Measurements from ENCODE around the gene SYT7. TPM values are rescaled to one million over a fixed set of nuclear protein-coding genes. Genes with fewer than 3 reads are reported as not detected.

SYT7 gene
- total RNA-seq, 2 donors from 2014 or later: 18.6 to 24.1 TPM

DNA sequence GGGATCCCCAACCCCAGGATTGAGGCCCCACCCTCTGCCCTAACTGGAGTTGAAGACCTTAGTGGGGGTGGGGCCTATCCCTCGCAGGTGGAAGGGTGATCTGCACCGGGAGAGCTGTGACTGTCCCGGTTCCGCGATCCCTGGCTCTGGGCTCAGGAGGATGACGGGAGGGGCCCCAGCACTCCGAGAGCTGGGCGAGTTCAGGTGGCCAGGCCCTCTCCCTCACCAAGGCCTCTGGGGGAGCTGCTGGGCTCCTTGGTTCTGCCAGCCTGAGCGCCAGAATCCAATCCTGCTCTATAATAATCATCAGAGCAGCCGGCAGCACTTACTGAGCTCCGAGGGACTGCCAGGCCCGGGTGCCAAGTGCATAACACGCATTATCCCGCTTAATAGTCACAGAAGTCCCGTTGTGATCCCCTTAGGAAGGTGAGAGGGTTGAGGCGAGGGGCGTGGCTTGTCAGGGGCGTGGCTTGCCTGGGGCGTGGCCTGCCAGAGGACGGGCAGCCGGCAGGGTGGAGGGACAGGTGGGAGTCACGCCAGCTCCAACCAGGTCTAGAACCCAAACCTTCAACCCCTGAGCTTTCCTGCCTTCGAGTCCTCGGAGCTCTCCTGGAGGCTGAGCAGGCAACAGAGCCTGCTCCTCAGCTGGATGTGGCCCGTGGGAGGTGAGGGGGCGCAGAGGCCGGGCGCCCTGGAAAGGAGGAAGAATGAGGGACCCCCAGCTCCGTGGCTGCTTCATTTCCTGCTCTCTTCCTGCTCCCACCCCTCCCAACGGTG is 7.3 kb upstream of the SYT7 start:
- peak; percentile 79 for ATAC-seq
- intact Hi-C loops (cut with DNase I, micrococcal nuclease): no loop called here

DNA sequence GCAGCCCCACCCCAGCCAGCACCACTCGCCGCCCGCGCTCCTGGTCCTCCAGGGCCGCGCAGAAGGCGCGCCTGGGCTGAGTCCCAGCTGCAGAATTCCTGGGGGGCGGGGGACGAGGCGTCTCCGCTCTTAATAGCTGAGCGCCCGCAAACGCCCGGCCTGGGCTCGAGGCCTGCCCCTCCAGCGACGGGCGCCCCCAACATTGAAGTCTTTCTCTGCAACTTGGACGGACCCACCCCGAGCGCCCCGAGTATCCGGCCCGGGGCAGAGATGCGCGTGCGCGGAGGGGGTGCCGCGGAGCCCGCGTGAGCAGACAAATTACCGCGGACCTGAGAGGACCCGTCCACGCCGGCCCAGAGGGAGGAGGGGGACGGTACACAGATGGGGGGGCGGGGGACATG is 6.7 kb upstream of the SYT7 start:
- ATAC-seq (peak; percentile 60), DNase-seq (peak in 1 of 2 donors; percentile 61)
- intact Hi-C loops (cut with DNase I, micrococcal nuclease): no loop called here

More for the DNA sequence above, 7.3 kb upstream of the SYT7 start:
- DNase-seq: peak; percentile 78 to 84

DNA sequence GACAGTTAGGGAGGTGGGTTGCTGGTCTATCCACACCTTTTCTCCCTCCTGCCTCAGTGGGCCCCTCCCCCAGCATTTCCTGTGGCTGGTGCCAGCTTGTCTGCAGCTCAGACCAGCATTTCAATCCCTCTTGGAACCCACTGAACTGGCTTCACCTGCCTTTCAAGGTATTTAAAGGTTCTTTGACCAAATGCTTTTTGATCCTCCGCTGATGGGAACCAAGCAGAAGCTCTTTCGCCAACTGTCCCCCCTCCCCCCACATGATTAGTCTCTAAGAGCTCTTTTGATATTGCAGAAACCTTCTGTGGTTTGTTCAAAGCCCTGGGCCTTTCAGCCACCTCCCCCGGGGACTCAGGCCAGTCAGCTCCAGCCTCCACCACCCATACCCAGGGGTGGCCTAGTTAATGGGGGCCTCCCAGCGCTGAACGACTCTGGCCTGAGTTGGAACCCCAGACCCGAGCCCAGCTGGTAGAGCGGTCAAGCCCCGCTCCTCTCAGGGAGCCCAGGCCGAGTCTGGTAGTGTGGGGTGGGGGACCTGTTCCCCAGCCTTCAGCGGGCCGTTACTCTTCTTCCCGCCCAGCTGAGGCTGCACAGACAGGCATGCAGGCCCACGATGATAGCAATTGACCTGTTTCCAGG is 6.0 kb upstream of the SYT7 start:
- ATAC-seq (no peak), DNase-seq (no peak)

DNA sequence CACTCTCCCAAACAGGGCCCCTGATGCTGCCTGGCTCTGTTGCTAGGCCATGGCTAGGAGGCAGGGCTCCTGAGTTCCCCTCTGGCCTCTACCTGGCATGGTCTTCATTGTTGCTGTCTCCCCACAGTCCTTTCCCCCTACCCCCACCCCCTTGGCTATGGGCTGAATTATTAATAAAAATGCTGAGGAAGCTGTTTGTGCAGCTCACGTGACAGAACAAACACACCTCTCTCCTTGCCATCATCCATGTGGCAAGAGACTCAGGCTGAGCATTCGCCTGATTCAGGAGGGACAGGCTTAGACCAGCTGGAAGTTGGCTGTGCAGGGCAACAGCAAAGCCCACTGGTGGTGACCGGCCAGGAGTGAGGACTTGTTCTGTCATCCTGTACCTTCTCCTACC is 4.2 kb upstream of the SYT7 start:
- no peak for DNase-seq
- no peak for ATAC-seq
- intact Hi-C loops (cut with DNase I, micrococcal nuclease): no loop called here

More for the DNA sequence above, 6.0 kb upstream of the SYT7 start:
- intact Hi-C loops (cut with DNase I, micrococcal nuclease): no loop called here

DNA sequence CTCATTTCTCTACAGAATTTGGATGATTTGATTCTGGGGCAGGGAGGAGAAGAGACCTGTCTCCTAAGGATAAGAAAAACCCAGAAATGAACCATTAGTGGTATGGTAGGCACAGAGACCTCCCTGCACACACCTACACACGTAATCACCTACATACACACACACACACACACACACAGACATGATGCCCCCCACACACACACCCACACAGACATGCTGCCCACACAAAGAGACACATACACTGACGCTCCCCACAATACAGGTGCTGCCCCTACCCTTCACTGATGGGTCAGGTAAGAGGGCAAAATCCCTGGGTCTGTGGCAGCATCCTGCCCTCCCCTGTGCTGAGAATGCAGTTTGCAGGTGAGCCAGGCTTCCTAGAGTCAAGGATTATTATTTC is 1.1 kb upstream of the SYT7 start:
- ATAC-seq (no peak), DNase-seq (no peak)
- intact Hi-C loops (cut with DNase I, micrococcal nuclease): no loop called here

DNA sequence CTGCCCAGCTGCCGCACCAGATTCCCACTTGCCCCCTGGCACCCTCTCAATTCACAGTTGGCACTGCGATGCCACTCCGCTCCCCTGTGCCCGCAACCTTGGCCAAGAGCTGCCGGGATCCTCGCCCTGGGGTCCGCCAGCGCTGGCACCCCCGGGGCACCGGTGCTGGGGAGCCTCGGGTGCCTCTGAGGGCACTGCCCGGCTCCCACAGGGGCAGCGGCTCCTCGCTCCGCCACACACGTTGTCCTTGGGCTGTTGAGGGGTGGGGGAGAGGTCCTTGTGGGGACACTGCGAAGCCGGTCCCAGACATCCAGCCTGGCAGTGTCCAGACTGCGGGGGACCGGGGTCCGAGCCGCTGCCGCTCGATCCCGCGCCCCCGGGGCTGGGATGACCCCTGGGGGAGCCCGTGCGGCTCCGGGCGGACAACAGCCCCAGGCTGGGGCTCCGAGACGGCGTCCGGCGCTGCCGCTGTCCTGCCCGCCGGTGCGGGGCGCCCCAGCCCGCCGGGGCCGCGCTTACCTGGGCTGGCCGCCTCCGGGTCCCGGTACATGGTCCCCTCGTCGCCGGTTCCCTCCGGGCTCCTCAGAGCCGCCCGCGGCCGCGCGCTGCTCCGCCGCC is 496 bp downstream of the SYT7 start:
- DNase-seq (no peak), ATAC-seq (peak; percentile 20)
- intact Hi-C loops (cut with DNase I, micrococcal nuclease): no loop called here

DNA sequence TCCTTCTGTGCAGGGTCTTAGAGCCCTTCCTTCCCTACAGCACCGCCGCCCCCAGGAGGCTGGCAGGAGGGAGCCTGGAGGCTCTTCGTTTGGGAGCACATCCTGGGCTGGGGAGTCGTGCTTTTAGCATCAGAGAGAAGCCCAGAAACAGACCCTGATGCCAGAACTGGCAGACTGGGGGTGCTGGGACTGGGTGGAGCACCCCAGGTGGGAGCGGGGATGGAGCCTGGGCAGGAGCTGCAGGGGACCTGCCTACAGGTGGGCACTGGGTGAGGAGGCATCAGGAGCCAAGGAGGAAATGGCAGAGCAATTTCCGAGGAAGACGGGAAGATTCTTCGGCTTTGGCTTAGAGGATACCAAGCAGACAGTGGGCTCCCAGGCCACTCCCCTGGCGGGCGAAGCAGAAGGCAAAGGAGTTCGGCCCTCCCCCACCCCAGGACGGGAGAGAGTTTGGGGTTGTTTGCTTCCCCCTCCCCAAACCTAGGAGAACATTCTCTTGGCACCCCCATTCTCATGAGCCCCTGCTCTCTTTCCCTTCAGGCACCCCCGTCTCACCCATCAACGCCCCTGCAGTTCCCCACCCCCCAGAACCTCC is 1.1 kb downstream of the SYT7 start:
- intact Hi-C loops (cut with DNase I, micrococcal nuclease): no loop called here
- ATAC-seq (no peak), DNase-seq (no peak)

DNA sequence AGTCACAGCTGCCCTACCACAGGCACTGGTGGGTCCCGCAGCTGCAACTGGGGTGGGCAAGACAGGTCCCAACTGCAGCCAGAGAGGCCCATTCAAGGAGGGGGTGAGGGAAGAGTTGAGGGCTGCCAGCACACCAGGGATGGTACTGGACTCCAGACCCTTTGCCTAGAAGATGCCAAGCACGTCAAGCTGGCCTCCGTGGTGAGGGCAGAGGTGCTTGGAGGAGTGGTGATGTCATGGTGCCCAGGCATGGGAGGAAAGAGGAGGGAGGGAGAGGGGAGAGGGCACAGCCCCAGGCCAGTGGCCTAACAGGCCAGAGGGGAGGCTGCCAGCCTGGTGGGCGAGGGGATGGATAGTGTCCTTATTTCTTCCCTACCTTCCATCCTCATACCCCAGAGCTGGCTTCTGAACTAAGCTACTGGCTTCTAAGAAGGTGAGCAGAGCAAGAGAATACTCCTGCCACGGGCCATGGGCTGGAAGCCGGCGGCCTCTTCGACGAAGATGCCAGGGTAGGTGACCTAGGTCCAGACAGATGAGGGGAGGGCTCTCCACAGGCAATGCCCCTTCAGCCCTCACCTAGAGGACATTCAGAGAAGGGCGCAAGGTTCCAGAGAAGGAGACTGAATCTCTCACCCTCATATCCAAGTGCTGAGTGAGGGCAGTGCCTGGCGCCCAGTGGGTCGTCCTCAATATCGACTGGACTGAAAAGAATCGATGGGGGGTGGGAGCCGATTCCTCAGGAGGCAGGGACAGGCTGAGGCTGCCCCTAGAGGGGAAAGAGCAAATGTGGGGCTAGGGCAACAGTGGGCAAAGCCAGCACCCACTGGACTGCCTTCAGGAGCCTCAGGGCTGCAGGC is 1.8 kb downstream of the SYT7 start:
- intact Hi-C loops (cut with DNase I, micrococcal nuclease): no loop called here
- DNase-seq (no peak), ATAC-seq (no peak)

DNA sequence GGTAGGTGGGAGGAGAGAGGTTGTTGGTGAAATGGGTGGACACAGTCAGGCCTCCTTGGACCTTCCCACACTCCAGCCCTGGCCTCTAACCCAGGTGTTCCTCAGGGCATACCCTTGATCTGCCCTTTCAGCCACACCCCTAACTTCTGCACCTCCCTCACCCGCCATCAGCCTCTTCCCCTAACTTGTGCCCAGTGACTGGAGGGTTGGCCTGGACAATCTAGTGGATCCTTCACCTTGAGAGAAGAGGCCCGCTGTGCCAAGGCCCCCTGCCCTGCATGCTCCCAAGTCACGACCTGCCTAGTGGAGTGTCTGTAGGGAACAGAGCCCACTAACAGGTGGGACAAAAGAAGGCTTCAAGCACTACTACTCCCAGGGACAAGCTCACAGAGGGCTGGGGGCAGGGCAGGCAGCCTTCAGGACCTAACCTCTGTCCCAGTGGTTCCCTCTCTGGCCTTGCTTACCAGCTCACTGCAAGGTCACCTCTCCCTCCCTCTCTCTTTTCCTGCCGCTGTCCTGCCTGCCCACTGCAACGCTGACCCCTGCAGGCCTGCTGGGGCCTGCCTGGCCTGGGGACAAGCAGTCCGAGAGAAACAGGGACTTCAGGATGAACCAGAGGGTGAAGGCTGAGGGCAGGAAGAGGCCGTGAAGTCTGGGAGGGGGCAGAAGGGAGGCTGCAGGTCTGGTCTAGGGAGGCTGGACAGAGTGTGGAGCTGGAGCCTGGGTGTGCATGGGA is 3.3 kb downstream of the SYT7 start:
- ATAC-seq: no peak
- intact Hi-C loops (cut with DNase I, micrococcal nuclease): no loop called here
- DNase-seq: no peak

DNA sequence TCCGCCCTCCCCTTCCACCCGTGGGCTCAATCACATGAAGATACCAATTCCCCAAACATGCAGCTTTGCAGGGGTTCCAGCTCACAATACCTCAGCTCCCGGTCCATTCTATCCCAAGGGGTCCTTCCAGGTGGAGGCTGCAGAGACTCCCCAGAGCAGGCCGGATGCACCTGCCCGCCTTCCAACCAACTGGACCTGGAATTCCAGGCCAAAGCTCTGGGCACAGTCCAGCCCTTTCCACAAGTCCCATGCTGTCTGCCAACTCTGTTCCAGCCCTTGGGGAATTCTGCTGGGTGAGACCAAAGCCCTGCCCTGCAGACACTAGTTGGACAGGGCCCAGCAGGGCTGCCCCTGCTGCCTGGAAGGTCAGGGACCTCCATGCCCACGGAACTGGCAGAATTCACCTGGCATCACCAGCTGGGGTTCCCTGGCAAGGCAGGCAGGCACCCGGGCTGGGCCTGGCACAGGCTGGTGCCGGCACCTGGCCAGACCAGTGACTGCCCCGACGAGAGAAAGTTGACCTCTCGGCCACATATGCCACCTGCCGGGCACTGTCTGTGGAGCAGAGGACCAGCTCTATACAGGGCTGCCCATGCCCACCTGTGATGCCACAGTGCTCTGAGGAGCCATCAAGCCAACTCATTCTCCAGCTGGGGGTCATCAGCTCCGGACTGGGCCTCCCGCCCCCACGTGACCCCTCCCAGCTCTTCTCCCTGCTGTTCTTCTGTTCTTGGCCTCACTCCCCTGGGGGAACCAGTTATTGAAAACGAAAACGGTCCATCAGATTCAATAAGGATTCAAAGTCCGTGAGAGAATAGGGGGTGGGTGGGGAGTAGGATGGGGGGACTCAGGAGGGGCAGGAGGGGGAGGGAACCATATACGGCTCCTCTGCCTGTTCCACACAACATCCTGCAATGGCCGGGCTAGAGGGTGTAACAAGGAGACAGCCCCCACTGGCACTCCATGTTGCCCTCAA is 4.7 kb downstream of the SYT7 start:
- intact Hi-C loops (cut with DNase I, micrococcal nuclease): no loop called here
- ATAC-seq: no peak
- DNase-seq: no peak

DNA sequence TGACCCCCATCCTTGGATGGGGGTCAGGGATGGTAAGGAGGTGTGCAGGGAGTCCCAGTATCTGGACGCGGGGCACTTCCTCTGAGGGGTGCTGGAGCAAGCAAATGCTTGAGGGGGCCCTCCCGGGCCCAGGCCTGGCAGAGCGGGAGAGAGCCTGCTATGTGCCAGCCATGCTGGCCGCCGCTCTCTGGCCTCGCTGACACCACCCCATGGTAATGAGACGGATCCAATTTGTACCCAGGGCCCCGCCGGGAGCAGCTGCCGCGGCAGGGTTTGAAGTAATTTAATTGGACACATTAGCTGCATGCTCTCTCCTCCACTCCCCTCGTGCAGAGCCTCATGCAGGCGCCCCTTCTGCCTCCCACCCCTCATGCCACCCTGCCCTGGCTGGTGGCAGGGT is 6.3 kb downstream of the SYT7 start:
- ATAC-seq (no peak), DNase-seq (no peak)
- intact Hi-C loops (cut with DNase I, micrococcal nuclease): no loop called here

DNA sequence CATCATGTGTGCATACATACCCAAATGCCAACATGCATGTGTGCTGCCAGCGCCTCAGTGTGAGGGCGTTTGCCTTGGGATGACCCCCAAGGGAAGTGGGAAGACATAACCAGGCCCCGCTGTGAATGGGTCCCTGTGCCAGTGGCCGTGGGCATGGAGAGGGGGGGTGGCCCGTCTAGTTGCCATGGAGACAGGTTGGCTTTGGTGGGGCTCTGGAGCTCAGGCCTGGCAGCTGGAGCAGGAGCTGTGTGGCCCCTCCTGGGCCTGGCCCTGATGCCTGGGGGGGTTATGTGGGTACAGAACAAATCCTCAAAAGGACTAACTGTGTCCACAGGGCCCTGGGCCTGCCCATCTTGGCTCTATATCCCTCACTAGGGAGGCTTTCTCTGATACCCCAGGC is 8.0 kb downstream of the SYT7 start:
- intact Hi-C loops (cut with DNase I, micrococcal nuclease): no loop called here
- ATAC-seq: no peak
- no peak for DNase-seq

DNA sequence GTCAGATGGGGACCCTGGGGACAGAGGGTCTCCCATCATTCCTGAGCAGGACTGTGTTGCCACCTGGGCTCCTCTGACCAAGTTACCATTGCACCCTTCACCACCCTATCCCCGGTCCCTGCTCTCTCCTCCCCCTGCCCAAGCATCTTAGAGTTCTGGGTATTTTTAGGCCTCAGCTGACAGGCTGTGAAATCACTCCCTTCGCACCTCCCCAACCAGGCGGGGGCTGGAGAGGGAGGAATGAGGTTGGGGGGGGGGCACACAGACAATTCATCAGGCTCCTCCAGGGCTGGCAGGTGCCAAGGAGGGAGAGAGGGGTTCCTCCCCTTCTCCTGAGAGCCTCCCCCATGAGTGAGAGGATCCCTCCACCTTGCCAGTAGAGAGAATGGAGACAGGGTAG is 9.0 kb downstream of the SYT7 start:
- ATAC-seq (no peak), DNase-seq (no peak)
- intact Hi-C loops (cut with DNase I, micrococcal nuclease): no loop called here

DNA sequence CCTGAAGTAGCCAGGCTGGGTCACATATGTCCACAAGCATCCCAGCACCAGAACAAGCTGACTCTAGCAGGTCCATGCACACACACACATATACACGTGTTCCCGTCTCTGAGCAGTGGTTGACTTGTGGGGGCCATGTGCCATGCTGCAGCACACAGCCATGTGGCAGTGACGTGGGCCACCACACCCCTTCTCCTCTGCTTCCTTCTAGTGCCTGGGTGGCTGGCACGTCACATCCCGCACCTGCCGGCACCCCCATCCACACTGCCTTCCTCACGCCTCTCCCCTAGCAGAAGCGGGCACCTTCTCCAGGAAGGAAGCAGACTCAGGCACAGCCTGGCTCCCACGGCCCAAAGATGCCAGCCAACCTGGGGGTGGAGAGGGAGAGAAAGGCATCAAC is 9.5 kb downstream of the SYT7 start:
- DNase-seq: no peak
- ATAC-seq: no peak
- intact Hi-C loops (cut with DNase I, micrococcal nuclease): no loop called here

DNA sequence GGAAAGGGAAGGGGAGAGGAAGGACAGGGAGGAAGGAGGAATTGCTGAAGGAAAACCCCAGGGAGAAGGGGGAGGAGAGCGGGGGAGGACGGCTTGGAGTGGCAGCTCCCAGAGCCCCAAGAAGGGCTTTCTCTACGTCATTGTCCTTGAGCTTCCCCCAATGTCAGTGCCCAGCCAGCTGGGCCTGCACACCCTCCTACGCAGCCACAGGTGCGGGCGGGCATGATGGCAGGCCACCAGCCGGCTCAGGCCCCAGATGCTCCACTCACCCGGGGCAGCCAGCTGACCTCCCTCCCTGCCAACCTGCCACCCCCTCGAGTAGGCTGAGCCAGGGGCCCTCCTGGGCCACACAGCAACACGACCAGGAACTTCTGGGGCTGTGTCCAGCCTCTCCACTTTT is 11.2 kb downstream of the SYT7 start:
- DNase-seq (no peak), ATAC-seq (no peak)
- intact Hi-C loops (cut with DNase I, micrococcal nuclease): no loop called here

DNA sequence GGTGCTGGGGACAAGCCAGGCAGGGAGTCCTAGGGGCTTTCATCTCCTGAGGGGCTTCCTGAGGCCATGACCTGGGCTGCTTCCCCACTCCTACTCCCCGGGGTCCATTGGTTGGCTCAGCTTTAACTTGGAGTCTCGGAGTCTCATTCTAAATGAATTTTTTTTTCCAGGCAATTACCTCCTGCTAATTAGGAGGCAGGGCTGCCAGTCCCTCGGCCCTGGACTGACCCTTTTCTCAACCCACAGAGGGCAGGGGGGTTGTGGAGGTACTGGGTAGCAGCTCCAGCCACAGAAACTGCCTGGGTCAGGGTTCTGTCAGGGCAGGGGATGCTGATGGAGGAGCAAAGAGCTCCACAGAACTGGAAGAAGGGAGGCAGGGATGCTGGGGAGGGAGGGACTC is 11.9 kb downstream of the SYT7 start:
- no peak for ATAC-seq
- intact Hi-C loops (cut with DNase I, micrococcal nuclease): no loop called here
- DNase-seq: no peak

DNA sequence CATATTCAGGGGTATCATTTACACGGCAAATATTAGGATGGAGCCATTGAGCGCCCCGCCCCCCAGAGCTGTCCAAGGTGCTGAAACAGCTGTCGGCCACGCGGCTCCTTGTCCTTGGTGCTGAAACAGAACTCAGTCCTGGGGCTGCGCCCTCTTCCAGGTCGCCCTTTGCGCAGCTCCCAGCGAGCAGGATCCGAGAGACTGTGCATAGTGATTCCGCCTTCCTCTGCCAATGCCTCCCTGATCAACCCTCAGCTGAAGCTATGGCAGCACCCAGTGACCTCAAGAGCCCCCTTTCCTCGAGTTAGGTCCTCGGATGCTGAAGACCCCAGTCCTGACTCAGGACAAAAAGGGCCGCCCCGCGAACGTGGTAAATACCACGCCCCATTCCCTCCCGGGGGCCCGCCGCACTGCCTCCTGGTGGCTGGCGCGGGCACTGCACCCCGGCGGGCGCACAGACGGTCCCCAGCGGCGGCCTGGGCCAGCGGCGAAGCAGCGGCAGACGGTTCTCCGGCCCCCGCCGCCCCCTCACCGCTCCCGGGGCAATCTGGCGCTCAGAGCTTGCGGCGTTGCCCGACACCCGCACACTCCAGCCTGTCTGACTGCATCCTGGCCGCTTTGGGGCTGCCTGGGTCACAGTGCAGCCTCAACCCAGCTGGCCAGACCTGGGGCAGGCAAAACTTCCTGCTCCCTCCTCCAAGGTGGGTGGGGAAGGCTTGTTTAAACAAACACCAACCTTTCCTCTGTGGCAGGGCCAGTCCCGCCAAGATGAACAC is 13.4 kb downstream of the SYT7 start:
- intact Hi-C loops (cut with DNase I, micrococcal nuclease): no loop called here
- DNase-seq (peak; percentile 64 to 84), ATAC-seq (peak; percentile 92)

Data from left colon (tissue), 2 donors.